Left lung (tissue), 10 donors: ENCODE results near the gene CASP10. TPM values are rescaled to one million over a fixed set of nuclear protein-coding genes. Genes with fewer than 3 reads are reported as not detected.

Experiments used
- ATAC-seq: fragments of 200-7000 bp; cut with Tn5 transposase; one replicate; pipeline ENCODE4 v1.9.1; 2020; ENCODE audit warnings: moderate library complexity
- DNase-seq, 4 donors: peaks; one replicate each; pipeline ENCODE4 v3.0.0-alpha.2; 2013 to 2020
- H3K27ac ChIP-seq, 2 donors: fragments of 200-600 bp; sonication (generic) in 1 of 2; one replicate each; pipeline versions ENCODE4 v1.5.0 to v1.8.0; 2020 to 2021
- H3K27me3 ChIP-seq, 2 donors: fragments of 200-600 bp; sonication (generic) in 1 of 2; one replicate each; pipeline versions ENCODE4 v1.5.0 to v1.8.0; 2020 to 2021
- H3K36me3 ChIP-seq, 2 donors: fragments of 200-600 bp; sonication (generic) in 1 of 2; one replicate each; pipeline versions ENCODE4 v1.5.0 to v1.8.0; 2020 to 2021
- H3K4me1 ChIP-seq, 2 donors: fragments of 200-600 bp; one replicate each; pipeline ENCODE4 v1.8.0; 2021
- H3K4me3 ChIP-seq, 2 donors: fragments of 200-600 bp; sonication (generic) in 1 of 2; one replicate each; pipeline versions ENCODE4 v1.5.0 to v1.8.0; 2020 to 2021; ENCODE audit warnings: mild to moderate bottlenecking in 1 of 2
- H3K9me3 ChIP-seq, 2 donors: fragments of 200-600 bp; sonication (generic) in 1 of 2; one replicate each; pipeline versions ENCODE4 v1.5.0 to v1.8.0; 2020 to 2021
- CTCF ChIP-seq, 2 donors: fragments of 200-600 bp; sonication (generic) in 1 of 2; IDR thresholded peaks; one replicate each; pipeline versions ENCODE4 v1.5.0 to v1.8.0; 2021; ENCODE audit warnings: antibody characterized with exemption in 2 of 2
- intact Hi-C, 2 donors: fragments of 100-400 bp; cut with DNase I; formaldehyde crosslinking; loops; one replicate each; pipeline versions ENCODE4 v1.11.2 to v1.14.2; 2022
- polyA plus RNA-seq, 6 donors: library from polyadenylated mRNA; unstranded; fragments of 120-200 nt; gene quantifications; one replicate each; pipeline ENCODE4 v1.2.1, GENCODE V29; 2013; ENCODE audit not compliant: insufficient read length in 6 of 6
- total RNA-seq, 2 donors: library from RNA; stranded (reverse); fragmentation: NEBNext Ultra II Directional; extraction: Animal tissue kit (Norgen Biotek cat#: 25700); gene quantifications; one replicate each; pipeline ENCODE4 v1.2.1, GENCODE V29; 2021
- donor health status: DM: no; HTN: yes; CAD: no.
- donor health status: DM: no; HTN: no; CAD: no.

Gene CASP10
- total and polyA plus RNA-seq, 8 donors: 14.6 to 31.5 (median 17.8) TPM

DNA sequence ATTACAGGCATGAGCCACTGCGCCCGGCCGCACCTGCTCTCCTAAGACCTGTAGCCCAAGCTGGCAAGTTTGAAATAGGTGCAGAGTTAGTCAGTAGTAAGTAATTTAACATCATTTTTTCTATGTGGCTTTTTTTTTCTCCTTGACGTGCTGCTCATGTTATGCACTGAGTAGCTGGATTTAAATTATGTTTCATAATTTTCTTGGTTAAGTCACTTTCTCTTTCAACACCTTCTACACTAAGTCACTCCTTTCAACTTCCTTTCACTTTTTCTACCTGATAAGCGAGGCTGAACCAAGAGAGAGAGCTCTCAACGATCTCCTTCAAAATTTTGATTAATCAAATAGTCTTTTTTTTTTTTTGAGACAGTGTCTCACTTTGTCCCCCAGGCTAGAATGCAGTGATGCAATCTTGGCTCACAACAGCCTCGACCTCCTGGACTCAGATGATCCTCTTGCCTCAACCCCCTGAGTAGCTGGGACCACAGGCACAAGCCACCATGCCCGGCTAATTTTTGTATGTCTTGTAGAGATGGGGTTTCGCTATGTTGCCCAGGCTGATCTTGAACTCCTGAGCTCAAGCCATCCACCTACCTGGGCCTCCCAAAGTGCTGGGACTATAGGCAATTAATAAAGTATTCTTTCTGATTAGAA, 90.5 kb downstream of the CASP10 start:
- Histone ChIP-seq H3K27ac (no peak overlapping the region), H3K27me3 (no peaks in the 10 kb centered on the region), H3K9me3 (no peaks in the 10 kb centered on the region), H3K4me3 (no peak overlapping the region), H3K36me3 (peaks cover 0 to 96% of the 10 kb centered on the region in 2 donors), H3K4me1 (peaks cover 0 to 6% of the 10 kb centered on the region in 2 donors)
- ATAC-seq: no peak
- DNase-seq: no peak
- no peak for TF ChIP-seq CTCF (IDR thresholded peaks at IDR 0.05)
- intact Hi-C loops: no loop called here

GRCh38 chr2:201275069-201275468, 92.1 kb downstream of the CASP10 start:
- intact Hi-C loops: no loop called here
- DNase-seq (no peak), ATAC-seq (no peak)
- H3K4me1 ChIP-seq: peaks cover 0 to 11% of the 10 kb centered on the region in 2 donors
- no peaks in the 10 kb centered on the region for H3K9me3 ChIP-seq
- no peak overlapping the region for H3K4me3 ChIP-seq
- no peak for TF ChIP-seq CTCF (IDR thresholded peaks at IDR 0.05)
- no peak overlapping the region for H3K27ac ChIP-seq
- H3K27me3 ChIP-seq: no peaks in the 10 kb centered on the region
- H3K36me3 ChIP-seq: peaks cover 0 to 99% of the 10 kb centered on the region in 2 donors

DNA sequence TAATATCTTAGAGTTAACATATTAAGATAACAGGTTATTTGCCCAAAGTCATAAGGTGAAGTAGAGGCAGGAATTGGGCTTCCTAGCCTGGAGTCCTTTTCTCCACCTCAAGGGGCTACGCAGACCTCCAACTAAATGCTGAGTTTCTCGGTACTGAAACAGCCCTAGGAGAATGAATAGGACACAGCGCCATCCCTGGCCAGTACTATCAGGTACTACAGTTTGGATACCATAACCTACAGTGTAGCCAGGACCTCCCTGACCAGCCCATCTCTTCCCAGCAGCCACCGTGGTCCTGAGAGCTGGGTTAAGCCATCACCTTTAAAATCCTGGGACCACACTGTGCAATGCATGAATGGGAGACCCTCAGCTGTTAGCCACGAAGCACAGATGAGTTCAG, 93.0 kb downstream of the CASP10 start:
- intact Hi-C loops: no loop called here
- no peak for ATAC-seq
- H3K4me3 ChIP-seq: no peak overlapping the region
- TF ChIP-seq CTCF (IDR thresholded peaks at IDR 0.05): no peak
- H3K27me3 ChIP-seq: no peaks in the 10 kb centered on the region
- no peaks in the 10 kb centered on the region for H3K9me3 ChIP-seq
- DNase-seq: no peak
- H3K36me3 ChIP-seq: peaks cover 0 to 95% of the 10 kb centered on the region in 2 donors
- H3K4me1 ChIP-seq: peaks cover 0 to 14% of the 10 kb centered on the region in 2 donors
- no peak overlapping the region for H3K27ac ChIP-seq

GRCh38 chr2:201276511-201276910, 93.6 kb downstream of the CASP10 start:
- H3K27ac ChIP-seq: no peak overlapping the region
- no peaks in the 10 kb centered on the region for H3K27me3 ChIP-seq
- intact Hi-C loops: no loop called here
- no peaks in the 10 kb centered on the region for H3K9me3 ChIP-seq
- TF ChIP-seq CTCF (IDR thresholded peaks at IDR 0.05): no peak
- H3K4me3 ChIP-seq: no peak overlapping the region
- ATAC-seq: no peak
- H3K4me1 ChIP-seq: peaks cover 0 to 14% of the 10 kb centered on the region in 2 donors
- peaks cover 0 to 96% of the 10 kb centered on the region in 2 donors for H3K36me3 ChIP-seq
- no peak for DNase-seq

Other genes starting within 250 kb of the CASP10 start
- 10 to 100 TPM; 25.6 to 35.0 TPM for gene ORC2, start 219.5 kb upstream of the CASP10 start, total RNA-seq
- gene ORC2, start 219.5 kb upstream of the CASP10 start, polyA plus RNA-seq: 10 to 100 TPM; 32.2 to 46.1 (median 39.4) TPM
- gene HYCC2, start 111.5 kb upstream of the CASP10 start, total RNA-seq: 10 to 100 TPM; 24.2 to 37.9 TPM
- 10 to 100 TPM; 13.4 to 15.7 (median 14.8) TPM for gene HYCC2, start 111.5 kb upstream of the CASP10 start, polyA plus RNA-seq
- gene NDUFB3, start 111.1 kb upstream of the CASP10 start, total RNA-seq: 10 to 100 TPM; 92.1 to 92.9 TPM
- gene NDUFB3, start 111.1 kb upstream of the CASP10 start, polyA plus RNA-seq: 10 to 100 TPM; 58.2 to 69.3 (median 64.3) TPM
- 100 to 1,000 TPM; 278 to 327 TPM for gene CFLAR, start 67.0 kb upstream of the CASP10 start, total RNA-seq
- gene CFLAR, start 67.0 kb upstream of the CASP10 start, polyA plus RNA-seq: 100 to 1,000 TPM in 4 of 6 donors, 10 to 100 TPM in 2; 93.3 to 103 (median 101) TPM
- 10 to 100 TPM; 26.3 to 40.4 TPM for gene CASP8, start 77.4 kb downstream of the CASP10 start, total RNA-seq
- gene CASP8, start 77.4 kb downstream of the CASP10 start, polyA plus RNA-seq: 10 to 100 TPM; 19.2 to 25.0 (median 21.5) TPM
- gene FLACC1, start 174.2 kb downstream of the CASP10 start, total RNA-seq: 1 to 10 TPM; 1.5 to 2.0 TPM
- gene FLACC1, start 174.2 kb downstream of the CASP10 start, polyA plus RNA-seq: 1 to 10 TPM; 2.0 to 5.1 (median 4.1) TPM